OCI-LY3 (cell line): ENCODE measurements around the gene ANKRD2.
A peak's percentile ranks its signal among the peaks of the same experiment; 100 is the strongest.

Experiments
- H2AFZ ChIP-seq: fragments of 200-600, 300-600 bp; shearing (Covaris generic); 2 replicates; pipeline ENCODE4 v1.6.0; 2014; ENCODE audit warnings: antibody characterized with exemption, low read depth, low read length
- H3K27ac ChIP-seq: fragments of 200-600, 300-600 bp; sonication (generic); 2 replicates; pipeline ENCODE4 v1.5.1; 2014; ENCODE audit warnings: mild to moderate bottlenecking, low read length, moderate library complexity, mixed read lengths
- H3K27me3 ChIP-seq: fragments of 200-600, 300-600 bp; sonication (generic); 2 replicates; pipeline ENCODE4 v1.6.1; 2014; ENCODE audit warnings: low read depth, low read length, mixed read lengths
- H3K36me3 ChIP-seq: fragments of 200-600, 300-600 bp; sonication (generic); replicated peaks from 2 replicates; pipeline ENCODE3; 2014; ENCODE audit warnings: low read depth, low read length, mixed read lengths
- H3K4me1 ChIP-seq: fragments of 300-600, 200-600 bp; sonication (generic); 2 replicates; pipeline ENCODE4 v1.6.1; 2014; ENCODE audit warnings: low read length, mixed read lengths
- H3K4me2 ChIP-seq: fragments of 200-600, 300-600 bp; sonication (generic); 2 replicates; pipeline ENCODE4 v1.6.1; 2014; ENCODE audit warnings: low read length, mixed read lengths
- H3K4me3 ChIP-seq: fragments of 300-600, 200-600 bp; sonication (generic); 2 replicates; pipeline ENCODE4 v1.5.1; 2014; ENCODE audit warnings: antibody characterized with exemption, mild to moderate bottlenecking, low read length, moderate library complexity
- H3K79me2 ChIP-seq: fragments of 300-600, 200-600 bp; shearing (Covaris generic); 2 replicates; pipeline ENCODE4 v1.6.1; 2014; ENCODE audit warnings: mild to moderate bottlenecking, low read length, mixed read lengths
- H3K9ac ChIP-seq: fragments of 300-600, 200-600 bp; shearing (Covaris generic); 2 replicates; pipeline ENCODE4 v1.6.0; 2014; ENCODE audit warnings: mild to moderate bottlenecking, low read length, moderate library complexity
- H3K9me3 ChIP-seq: fragments of 200-600, 300-600 bp; shearing (Covaris generic); 2 replicates; pipeline ENCODE4 v1.6.1; 2014; ENCODE audit warnings: low read length, mixed read lengths; ENCODE audit not compliant: insufficient read depth
- H4K20me1 ChIP-seq: fragments of 200-600, 300-600 bp; sonication (generic); 2 replicates; pipeline ENCODE4 v1.6.1; 2016; ENCODE audit warnings: low read length, mixed read lengths; ENCODE audit not compliant: insufficient read depth
- EZH2phosphoT487 ChIP-seq: fragments of 200-600 bp; shearing (Covaris generic); IDR thresholded peaks from 2 replicates; pipeline ENCODE4 v1.6.1; 2018; ENCODE audit warnings: antibody characterized with exemption, mixed run types, low read depth
- TF ChIP-seq, protein P1 (sequence below): fragments of 200-600, 300-600 bp; sonication (generic); IDR thresholded peaks from 2 replicates; pipeline ENCODE4 v1.5.1; 2014; ENCODE audit warnings: antibody characterized with exemption, low read length, low read depth

Gene ANKRD2

DNA sequence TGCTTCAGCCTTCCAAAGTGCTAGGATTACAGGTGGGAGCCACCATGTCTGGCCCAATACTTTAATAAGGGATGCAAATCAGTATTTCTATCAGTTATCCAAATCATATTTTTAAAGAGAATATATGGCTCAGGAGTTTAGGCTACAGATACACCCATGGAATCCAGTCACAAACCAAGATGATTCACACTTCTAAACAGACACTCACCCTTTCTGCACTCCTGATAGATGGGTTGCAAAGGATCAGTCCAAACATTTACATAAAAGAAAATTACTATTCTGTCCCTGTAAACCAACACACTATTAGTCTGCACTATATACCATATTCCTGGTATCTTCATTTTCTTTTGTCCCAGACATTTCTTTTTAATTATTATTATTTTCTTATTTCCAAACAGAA is 58.5 kb downstream of the ANKRD2 start:
- Histone ChIP-seq H3K27ac (no peak overlapping the region), H3K4me1 (peaks cover 3% of the 10 kb centered on the region; the same call in 1 of the 2 replicates), H3K4me3 (no peak overlapping the region), H3K9me3 (no peaks in the 10 kb centered on the region), H3K9ac (no peak overlapping the region), H3K4me2 (no peak overlapping the region), H4K20me1 (no peaks in the 10 kb centered on the region), H3K79me2 (no peaks in the 10 kb centered on the region), H3K36me3 (no peaks in the 10 kb centered on the region), H2AFZ (no peak overlapping the region), H3K27me3 (no peaks in the 10 kb centered on the region)
- TF ChIP-seq, protein P1, sequence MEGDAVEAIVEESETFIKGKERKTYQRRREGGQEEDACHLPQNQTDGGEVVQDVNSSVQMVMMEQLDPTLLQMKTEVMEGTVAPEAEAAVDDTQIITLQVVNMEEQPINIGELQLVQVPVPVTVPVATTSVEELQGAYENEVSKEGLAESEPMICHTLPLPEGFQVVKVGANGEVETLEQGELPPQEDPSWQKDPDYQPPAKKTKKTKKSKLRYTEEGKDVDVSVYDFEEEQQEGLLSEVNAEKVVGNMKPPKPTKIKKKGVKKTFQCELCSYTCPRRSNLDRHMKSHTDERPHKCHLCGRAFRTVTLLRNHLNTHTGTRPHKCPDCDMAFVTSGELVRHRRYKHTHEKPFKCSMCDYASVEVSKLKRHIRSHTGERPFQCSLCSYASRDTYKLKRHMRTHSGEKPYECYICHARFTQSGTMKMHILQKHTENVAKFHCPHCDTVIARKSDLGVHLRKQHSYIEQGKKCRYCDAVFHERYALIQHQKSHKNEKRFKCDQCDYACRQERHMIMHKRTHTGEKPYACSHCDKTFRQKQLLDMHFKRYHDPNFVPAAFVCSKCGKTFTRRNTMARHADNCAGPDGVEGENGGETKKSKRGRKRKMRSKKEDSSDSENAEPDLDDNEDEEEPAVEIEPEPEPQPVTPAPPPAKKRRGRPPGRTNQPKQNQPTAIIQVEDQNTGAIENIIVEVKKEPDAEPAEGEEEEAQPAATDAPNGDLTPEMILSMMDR = no peak
- TF ChIP-seq EZH2phosphoT487 = no peak

DNA sequence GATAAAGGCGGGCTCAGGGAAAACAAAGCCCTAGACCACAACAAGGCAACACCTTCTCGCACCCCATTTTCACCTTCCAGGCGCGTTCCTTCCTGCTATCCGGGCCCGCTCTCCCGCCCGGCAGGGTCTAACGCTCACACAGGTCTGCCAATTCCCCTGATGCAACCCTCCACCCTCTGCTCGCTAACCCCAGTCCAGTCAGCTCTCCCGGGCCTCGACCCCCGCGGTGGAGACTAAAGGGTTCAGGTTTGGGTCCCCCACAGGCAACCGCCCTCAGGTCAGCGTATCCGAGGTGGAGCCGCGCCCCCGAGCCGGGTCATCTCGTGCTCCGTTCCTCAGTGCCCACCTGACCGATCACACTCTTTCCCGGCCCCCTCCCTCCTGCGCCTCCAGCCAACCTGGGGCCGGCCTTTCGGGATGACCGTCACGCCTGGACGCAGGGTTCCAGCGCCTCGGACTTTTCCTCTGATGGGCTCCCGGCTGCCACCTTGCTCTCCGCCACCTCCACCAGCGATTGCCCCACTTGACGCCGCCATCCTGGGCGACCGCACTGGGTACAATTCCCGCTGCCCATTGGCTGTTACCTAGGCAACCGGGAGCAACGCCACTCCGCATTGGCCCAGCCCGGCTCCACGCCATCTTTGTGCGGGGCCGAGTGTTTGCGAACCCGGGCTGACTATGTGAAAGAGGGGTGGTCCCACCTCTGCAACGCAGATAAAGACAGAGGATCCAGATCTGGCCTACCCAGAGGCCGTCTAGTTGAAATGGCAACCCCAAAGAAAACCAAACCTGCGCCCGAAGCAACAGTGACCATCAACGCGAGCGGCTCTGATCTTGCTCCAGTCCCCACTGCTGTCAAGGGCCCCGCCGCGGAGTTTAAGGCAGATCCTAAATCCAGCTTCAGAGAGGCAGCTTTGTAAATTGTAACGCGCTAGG is 60.6 kb downstream of the ANKRD2 start, which contains the start of gene MORN4:
Gene MORN4 (minus strand): TSS at position 552 of the 936 bp plus-strand sequence. CDS start 13,847 bp downstream, outside the sequence.
- Histone ChIP-seq H3K27me3 (no peaks in the 10 kb centered on the region), H3K9me3 (no peaks in the 10 kb centered on the region), H3K4me3 (peak within 1 kb of the TSS; percentile 97), H3K4me1 (peaks cover 4% of the 10 kb centered on the region), H3K79me2 (no peaks in the 10 kb centered on the region), H4K20me1 (no peaks in the 10 kb centered on the region), H3K36me3 (no peaks in the 10 kb centered on the region), H2AFZ (peak within 1 kb of the TSS; percentile 99), H3K27ac (no peak within 1 kb of the TSS), H3K4me2 (peak within 1 kb of the TSS; percentile 98), H3K9ac (peak within 1 kb of the TSS; percentile 73)
- TF ChIP-seq EZH2phosphoT487 = no peak
- TF ChIP-seq, protein P1 = no peak
